NCI-H524 treated with DMSO at 0.1 percent for 48 hours (cell line): ENCODE measurements around the gene PEG3.

ENCODE experiments used
- DNase-seq: peaks from one replicate; lab custom pipeline; 2025; lab: John Stamatoyannopoulos, UW

Gene PEG3

GRCh38 chr19:56808717-56809392, 31.7 kb downstream of the PEG3 start:
- DNase-seq = no peak

GRCh38 chr19:56806639-56807038, 33.9 kb downstream of the PEG3 start:
- no peak for DNase-seq
